ENCODE measurements around the gene TFAP2C. TPM values are rescaled to one million over a fixed set of nuclear protein-coding genes. Genes with fewer than 3 reads are reported as not detected.

Gene TFAP2C
- total and polyA plus RNA-seq, 10 of the 15 experiments (the other 5 are each of a cell fraction or from before 2014, with no cell fraction given) = 0.49 TPM; not detected in 9

GRCh38 chr20:56676679-56677078, 47.6 kb downstream of the TFAP2C start:
- Histone ChIP-seq H3K27me3 (replicated peaks in 1 of 2; ENCODE audit: control insufficient read depth in 2 of 2, insufficient read depth in 2 of 2, low read length in 1 of 2) (no peaks in the 10 kb centered on the region; a peak in 1 of 4 replicates), H3K4me3 (no peak overlapping the region), H2AFZ (ENCODE audit: control insufficient read depth, low read depth, low read length) (no peak overlapping the region), H3K4me2 (ENCODE audit: control insufficient read depth, insufficient read depth) (no peak overlapping the region), H3K27ac (ENCODE audit: control insufficient read depth, insufficient read depth) (no peak overlapping the region), H3K4me1 (ENCODE audit: control insufficient read depth, insufficient read depth, low read length) (no peaks in the 10 kb centered on the region), H3K36me3 (ENCODE audit: control insufficient read depth in 2 of 2, insufficient read depth in 2 of 2, low read length in 1 of 2) (no peaks in the 10 kb centered on the region), H3K79me2 (ENCODE audit: control insufficient read depth, insufficient read depth, low read length) (no peaks in the 10 kb centered on the region), H3K9ac (ENCODE audit: control insufficient read depth, insufficient read depth, low read length) (no peak overlapping the region), H3K9me3 (replicated peaks; ENCODE audit: control insufficient read depth, insufficient read depth, low read length) (no peaks in the 10 kb centered on the region), H4K20me1 (ENCODE audit: control insufficient read depth, insufficient read depth) (no peaks in the 10 kb centered on the region)
- FAIRE-seq (no peak), ATAC-seq (no peak), DNase-seq (ENCODE audit: low read depth, low spot score) (no peak)
- intact Hi-C loops (cut with micrococcal nuclease; ENCODE audit: unreplicated experiment) (no loop called here), in situ Hi-C loops (cut with MboI) (no loop called here)
- no TSS peak for BruUV-seq (replicated peaks)
- no peak for TF ChIP-seq ZNF384 (IDR thresholded peaks at IDR 0.05; ENCODE audit: borderline replicate concordance, low read depth, low read length)
- no peak for TF ChIP-seq PAX8 (IDR thresholded peaks at IDR 0.05)
- TF ChIP-seq CHD1 (IDR thresholded peaks at IDR 0.05; ENCODE audit: low read depth, low read length) = no peak
- no peak for TF ChIP-seq NFYB (IDR thresholded peaks at IDR 0.05; ENCODE audit: insufficient read depth, low read depth, low read length)
- no peak for TF ChIP-seq USF2 (IDR thresholded peaks at IDR 0.05; ENCODE audit: borderline replicate concordance, low read depth, low read length)
- TF ChIP-seq RAD51 (IDR thresholded peaks at IDR 0.05) = no peak
- WGBS (ENCODE audit: insufficient coverage, insufficient replicate concordance, low lambda C conversion rate, missing lambda C conversion rate) = 31% methylated on average over 10 of the region's 10 CpGs
- RAD21 ChIA-PET (ENCODE audit: unreplicated experiment) = no interaction called here
- SMC1A ChIA-PET (ENCODE audit: uncharacterized antibody, unreplicated experiment) = no interaction called here
- CTCF ChIA-PET = no interaction called here
- POLR2A ChIA-PET = no interaction called here

- Histone ChIP-seq H3K9me3 (replicated peaks; ENCODE audit: control insufficient read depth, insufficient read depth, low read length) (no peaks in the 10 kb centered on the region), H3K4me1 (ENCODE audit: control insufficient read depth, insufficient read depth, low read length) (no peaks in the 10 kb centered on the region), H2AFZ (ENCODE audit: control insufficient read depth, low read depth, low read length) (no peak overlapping the region), H3K4me3 (no peak overlapping the region), H4K20me1 (ENCODE audit: control insufficient read depth, insufficient read depth) (no peaks in the 10 kb centered on the region), H3K27ac (ENCODE audit: control insufficient read depth, insufficient read depth) (no peak overlapping the region), H3K79me2 (ENCODE audit: control insufficient read depth, insufficient read depth, low read length) (no peaks in the 10 kb centered on the region), H3K27me3 (replicated peaks in 1 of 2; ENCODE audit: control insufficient read depth in 2 of 2, insufficient read depth in 2 of 2, low read length in 1 of 2) (no peaks in the 10 kb centered on the region), H3K36me3 (ENCODE audit: control insufficient read depth in 2 of 2, insufficient read depth in 2 of 2, low read length in 1 of 2) (no peaks in the 10 kb centered on the region), H3K4me2 (ENCODE audit: control insufficient read depth, insufficient read depth) (no peak overlapping the region), H3K9ac (ENCODE audit: control insufficient read depth, insufficient read depth, low read length) (no peak overlapping the region)
- WGBS (ENCODE audit: insufficient coverage, insufficient replicate concordance, low lambda C conversion rate, missing lambda C conversion rate) = 17% methylated on average over 11 of the region's 11 CpGs
- DNase-seq (ENCODE audit: low read depth, low spot score) = no peak
- in situ Hi-C loops (cut with MboI) (no loop called here), intact Hi-C loops (cut with micrococcal nuclease; ENCODE audit: unreplicated experiment) (no loop called here)
- BruUV-seq (replicated peaks) = no TSS peak
- CTCF ChIA-PET = no interaction called here
- SMC1A ChIA-PET (ENCODE audit: uncharacterized antibody, unreplicated experiment) = no interaction called here
- ATAC-seq = no peak
- POLR2A ChIA-PET = no interaction called here
- RAD21 ChIA-PET (ENCODE audit: unreplicated experiment) = no interaction called here
- no peak for FAIRE-seq
- TF ChIP-seq RBBP5 (conservative IDR thresholded peaks at IDR 0.05) = no peak
- TF ChIP-seq ZNF592 (IDR thresholded peaks at IDR 0.05) = no peak
- TF ChIP-seq ZSCAN29 (IDR thresholded peaks at IDR 0.05) = no peak
Measured at GRCh38 chr20:56683077-56683865, 54.2 kb downstream of the TFAP2C start.

Measured in GM12878 (cell line).